Retinal pigment epithelial cell (primary cell): ENCODE measurements around the gene NAPB.

Experiments
- DNase-seq: peaks from one replicate; pipeline ENCODE4 v3.0.0-alpha.2; 2010; ENCODE audit warnings: low read depth
- H3K4me3 ChIP-seq: 2 replicates; pipeline ENCODE4 v1.5.1; 2011; ENCODE audit warnings: mild to moderate bottlenecking, low read length, control low read depth, moderate library complexity
- TF ChIP-seq, protein P1 (sequence below): conservative IDR thresholded peaks from 2 replicates; pipeline ENCODE4 v1.5.1; 2011; ENCODE audit warnings: low read depth, low read length, control low read depth, inconsistent platforms

The NAPB gene

DNA sequence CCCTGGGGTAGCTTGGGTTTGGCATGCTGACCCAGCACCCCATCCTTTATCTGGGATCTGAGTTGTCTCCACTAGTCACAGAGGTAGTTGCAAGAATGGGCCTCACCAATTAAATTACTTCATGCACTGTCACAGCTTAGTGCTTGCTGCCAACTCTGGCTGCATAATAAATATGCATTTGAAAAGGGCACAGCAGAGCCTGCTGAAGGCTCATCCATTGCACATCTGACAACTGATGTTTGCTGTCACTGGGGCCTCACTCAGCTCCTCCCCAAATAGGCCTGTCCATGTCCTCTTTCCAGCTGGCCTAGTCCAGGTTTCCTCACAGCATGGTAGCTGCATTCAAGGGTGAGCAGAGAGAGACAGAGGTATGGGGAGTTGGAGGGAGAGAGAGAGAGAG, 84.0 kb downstream of the NAPB start:
- TF ChIP-seq, protein P1, sequence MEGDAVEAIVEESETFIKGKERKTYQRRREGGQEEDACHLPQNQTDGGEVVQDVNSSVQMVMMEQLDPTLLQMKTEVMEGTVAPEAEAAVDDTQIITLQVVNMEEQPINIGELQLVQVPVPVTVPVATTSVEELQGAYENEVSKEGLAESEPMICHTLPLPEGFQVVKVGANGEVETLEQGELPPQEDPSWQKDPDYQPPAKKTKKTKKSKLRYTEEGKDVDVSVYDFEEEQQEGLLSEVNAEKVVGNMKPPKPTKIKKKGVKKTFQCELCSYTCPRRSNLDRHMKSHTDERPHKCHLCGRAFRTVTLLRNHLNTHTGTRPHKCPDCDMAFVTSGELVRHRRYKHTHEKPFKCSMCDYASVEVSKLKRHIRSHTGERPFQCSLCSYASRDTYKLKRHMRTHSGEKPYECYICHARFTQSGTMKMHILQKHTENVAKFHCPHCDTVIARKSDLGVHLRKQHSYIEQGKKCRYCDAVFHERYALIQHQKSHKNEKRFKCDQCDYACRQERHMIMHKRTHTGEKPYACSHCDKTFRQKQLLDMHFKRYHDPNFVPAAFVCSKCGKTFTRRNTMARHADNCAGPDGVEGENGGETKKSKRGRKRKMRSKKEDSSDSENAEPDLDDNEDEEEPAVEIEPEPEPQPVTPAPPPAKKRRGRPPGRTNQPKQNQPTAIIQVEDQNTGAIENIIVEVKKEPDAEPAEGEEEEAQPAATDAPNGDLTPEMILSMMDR: no peak
- H3K4me3 ChIP-seq: no peak overlapping the region
- DNase-seq: no peak

DNA sequence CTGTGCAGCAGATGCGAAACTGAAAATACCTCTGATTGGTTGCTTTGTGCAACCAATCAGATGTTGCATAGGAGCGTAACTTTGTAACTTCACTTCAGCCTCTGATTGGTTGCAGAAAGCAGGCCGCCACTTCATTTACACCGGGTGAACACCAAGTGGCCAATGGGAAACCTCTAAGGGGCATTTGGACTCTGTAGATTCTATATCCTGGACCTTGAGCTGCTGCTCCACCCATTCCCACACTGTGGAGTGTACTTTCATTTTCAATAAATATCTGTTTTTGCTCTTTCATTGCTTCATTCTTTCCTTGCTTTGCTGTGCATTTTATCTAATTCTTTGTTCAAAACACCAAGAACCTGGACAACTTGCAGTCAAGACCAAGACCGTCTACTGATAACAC, 84.8 kb downstream of the NAPB start:
- no peak for DNase-seq
- H3K4me3 ChIP-seq: no peak overlapping the region
- TF ChIP-seq, protein P1: no peak

DNA sequence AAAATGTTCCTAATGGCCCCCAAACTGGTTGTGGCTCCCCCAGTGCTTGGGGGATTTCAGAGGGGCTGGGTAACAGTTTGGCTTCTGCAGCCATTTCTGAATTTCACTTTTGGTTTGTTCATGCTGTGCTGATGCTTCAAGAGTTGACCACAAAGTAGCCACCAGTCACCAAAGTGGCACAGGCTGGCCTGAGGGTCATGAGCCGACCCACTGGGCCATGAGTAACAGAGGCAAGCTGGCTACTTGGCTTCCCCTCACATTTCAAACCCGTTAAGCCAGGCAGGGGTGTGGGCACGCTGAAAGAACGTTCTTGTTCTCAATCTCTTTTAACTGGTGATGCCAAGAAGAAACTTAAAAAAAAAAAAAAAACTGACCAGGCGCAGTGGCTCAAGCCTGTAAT, 85.8 kb downstream of the NAPB start:
- TF ChIP-seq, protein P1: no peak
- H3K4me3 ChIP-seq: no peak overlapping the region
- no peak for DNase-seq

DNA sequence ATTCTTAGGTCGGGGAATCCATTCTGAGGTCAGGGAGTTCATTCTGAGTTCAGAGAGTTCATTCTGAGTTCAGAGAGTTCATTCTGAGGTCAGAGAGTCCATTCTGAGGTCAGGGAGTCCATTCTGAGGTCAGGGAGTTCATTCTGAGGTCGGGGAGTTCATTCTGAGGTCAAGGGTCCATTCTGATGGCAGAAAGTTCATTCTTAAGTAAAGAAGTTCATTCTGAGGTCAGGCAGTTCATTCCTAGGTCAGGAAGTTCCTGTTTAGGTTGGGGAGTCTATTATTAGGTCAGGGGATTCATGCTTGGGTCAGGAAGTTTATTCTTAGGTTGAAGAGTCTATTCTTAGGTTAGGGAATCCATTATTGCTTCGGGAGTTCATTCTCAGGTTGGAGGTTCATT, 87.2 kb downstream of the NAPB start:
- no peak overlapping the region for H3K4me3 ChIP-seq
- DNase-seq: no peak
- TF ChIP-seq, protein P1: no peak

DNA sequence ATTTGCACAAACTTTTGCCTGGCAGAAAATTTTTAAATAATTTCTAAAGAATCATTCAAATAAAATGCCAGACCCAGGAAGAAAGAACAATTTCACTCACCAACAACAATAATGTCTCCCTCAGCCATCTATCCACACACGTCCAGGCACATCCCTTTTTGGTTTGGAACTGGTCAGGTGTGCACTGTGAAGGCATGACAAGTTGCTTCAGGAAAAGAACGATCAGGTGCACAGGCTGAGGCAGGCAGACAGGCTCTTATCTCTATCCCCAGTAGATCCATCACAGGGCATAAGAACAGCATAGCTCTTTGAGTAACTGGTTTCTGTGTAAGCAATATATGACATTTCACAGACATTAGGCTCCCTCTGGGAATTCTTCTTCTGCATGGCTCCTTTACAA, 88.8 kb downstream of the NAPB start:
- TF ChIP-seq, protein P1: no peak
- H3K4me3 ChIP-seq: no peak overlapping the region
- no peak for DNase-seq

DNA sequence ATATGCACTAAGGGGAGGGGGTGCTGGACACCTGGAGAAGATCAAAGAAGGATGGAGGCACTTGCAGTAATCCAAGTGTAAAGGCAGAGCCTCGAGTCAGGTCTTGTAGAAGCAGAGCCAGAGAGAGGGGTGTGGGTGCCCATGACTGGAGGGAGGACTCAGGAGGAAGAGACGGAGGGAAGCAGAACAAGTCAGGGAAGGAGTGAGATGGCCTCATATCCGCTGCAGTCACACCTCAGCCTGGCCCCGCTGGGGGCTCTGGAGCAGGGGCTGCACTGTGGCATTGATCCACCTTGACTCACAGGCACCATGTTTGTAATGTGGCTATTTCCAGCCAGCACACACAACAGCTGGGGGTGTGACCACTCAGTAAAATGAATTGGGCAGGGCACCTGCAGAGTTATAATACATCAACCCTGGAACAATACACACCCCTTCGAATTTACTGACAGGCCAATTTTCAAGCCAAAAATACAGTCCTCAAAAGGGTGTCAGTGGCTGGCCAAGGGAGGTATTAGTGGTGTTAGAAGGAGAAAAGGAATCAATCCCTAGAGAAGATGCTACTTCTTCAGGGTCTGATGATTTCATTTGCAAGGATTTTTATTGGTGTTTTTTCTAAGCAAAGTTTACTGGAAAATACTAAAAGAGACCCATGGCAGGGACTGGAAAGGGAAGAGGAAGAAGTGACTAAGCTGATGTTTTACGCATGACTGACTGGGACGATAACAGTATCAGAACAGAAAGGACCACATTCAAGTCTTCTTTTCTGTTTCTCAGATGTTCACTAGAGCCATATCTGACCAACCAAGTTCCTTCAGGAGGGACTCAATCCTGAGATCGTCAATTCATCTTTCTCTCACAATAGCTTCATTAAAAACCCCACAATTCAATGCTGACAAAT, 89.6 kb downstream of the NAPB start:
- no peak overlapping the region for H3K4me3 ChIP-seq
- no peak for DNase-seq
- TF ChIP-seq, protein P1: no peak

DNA sequence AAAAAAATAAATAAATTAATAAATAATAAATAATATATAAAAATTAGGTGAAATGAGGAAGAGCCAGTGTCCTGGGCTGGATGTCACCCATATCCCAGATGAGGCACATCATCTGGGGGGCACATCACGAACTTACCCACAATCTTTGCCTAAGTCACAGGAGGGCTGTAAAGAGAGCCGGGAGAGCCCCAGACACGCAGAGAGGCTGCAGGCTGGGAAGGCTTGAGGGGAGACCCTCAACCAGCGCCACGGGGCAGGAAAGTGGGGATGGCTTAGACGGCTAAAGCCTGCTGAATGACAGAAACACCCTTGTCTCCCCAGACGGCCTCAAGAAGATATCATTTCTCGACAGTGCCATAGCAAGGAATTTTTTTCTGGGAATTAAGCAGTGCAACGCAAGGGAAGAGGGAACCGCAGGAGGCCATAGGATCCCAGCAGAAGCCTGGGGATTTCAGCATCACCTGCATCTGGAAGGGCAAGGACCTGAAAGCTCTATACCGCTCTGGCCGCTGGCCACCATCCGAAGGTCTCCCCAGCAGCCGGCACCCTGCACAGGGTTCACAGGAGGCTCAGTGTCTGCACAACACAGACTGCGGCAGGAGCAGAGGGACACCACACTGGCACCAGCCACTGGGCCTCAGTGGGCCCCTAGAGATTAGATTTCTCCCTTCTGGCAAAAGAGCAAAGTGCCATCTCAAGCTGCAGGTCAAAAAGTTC, 93.5 kb downstream of the NAPB start:
- TF ChIP-seq, protein P1: no peak
- no peak for DNase-seq
- no peak overlapping the region for H3K4me3 ChIP-seq
